Right lobe of liver (tissue), 6 donors: ENCODE results near the gene SFI1. TPM values are rescaled to one million over a fixed set of nuclear protein-coding genes. Genes with fewer than 3 reads are reported as not detected.
A peak's percentile ranks its signal among the peaks of the same experiment; 100 is the strongest.

Source experiments
- ATAC-seq, 4 donors: fragments of 200-7000 bp; cut with Tn5 transposase; one replicate each; pipeline ENCODE4 v1.9.1; 2020; ENCODE audit warnings: mild to moderate bottlenecking in 4 of 4, moderate library complexity in 4 of 4
- DNase-seq, 3 donors: peaks; one replicate each; pipeline ENCODE4 v3.0.0-alpha.2; 2020
- H3K27ac ChIP-seq, 3 donors: fragments of 200-600 bp; one replicate each; pipeline ENCODE4 v1.8.0; 2022
- H3K27me3 ChIP-seq, 2 donors: fragments of 200-600 bp; one replicate each; pipeline ENCODE4 v1.8.0; 2022
- H3K36me3 ChIP-seq, 4 donors: fragments of 200-600 bp; sonication (generic) in 1 of 4; one replicate each; pipeline versions ENCODE4 v1.5.1 to v1.8.0; 2017 to 2022; ENCODE audit warnings: control low read depth in 1 of 4
- H3K4me1 ChIP-seq, 4 donors: fragments of 200-600 bp; sonication (generic) in 1 of 4; one replicate each; pipeline versions ENCODE4 v1.5.1 to v1.8.0; 2017 to 2022; ENCODE audit warnings: control low read depth in 1 of 4
- H3K4me3 ChIP-seq, 3 donors: fragments of 200-600 bp; one replicate each; pipeline ENCODE4 v1.8.0; 2022
- H3K9me3 ChIP-seq, 4 donors: fragments of 200-600 bp; sonication (generic) in 1 of 4; one replicate each; pipeline versions ENCODE4 v1.5.1 to v1.8.0; 2017 to 2022; ENCODE audit warnings: control low read depth in 1 of 4
- POLR2A ChIP-seq: fragments of 450-650 bp; IDR thresholded peaks from one replicate; pipeline ENCODE4 v1.6.1; 2017; ENCODE audit warnings: antibody characterized with exemption, mild to moderate bottlenecking
- WGBS: methylation state at CpG from one replicate; pipeline ENCODE4 v1.1.6; 2018; ENCODE audit warnings: low coverage, low lambda C conversion rate; ENCODE audit not compliant: insufficient coverage; ENCODE audit errors: missing lambda C conversion rate; 5-methylcytosine and 5-hydroxymethylcytosine counted together
- intact Hi-C, 2 donors: fragments of 100-400 bp; cut with DNase I; formaldehyde crosslinking; loops; one replicate each; pipeline versions ENCODE4 v1.11.2 to v1.14.1; 2022
- total RNA-seq, 6 experiments: library from RNA; depleted of rRNA in 2 of 6; stranded (reverse); fragments of >200 nt in 2 of 6; fragmentation: NEBNext Ultra II Directional in 3 of 6; extraction: Animal tissue kit (Norgen Biotek cat#: 25700) in 3 of 6; gene quantifications; one replicate each; pipeline versions ENCODE4 v1.1.0 to v1.2.4, GENCODE V29; 2016 to 2023
- TF ChIP-seq, protein P1 (sequence below), 4 donors: fragments of 200-600 bp in 3 of 4; fragments of 450-650 bp in 1 of 4; IDR thresholded peaks; one replicate each; pipeline versions ENCODE4 v1.5.1 to v1.8.0; 2016 to 2022; ENCODE audit warnings: antibody characterized with exemption in 4 of 4, mild to moderate bottlenecking in 2 of 4
- donor health status: DM: no; HTN: yes; CAD: no.
- donor health status: DM: no; HTN: no; CAD: no.
- donor health status: DM: no; HTN: no; CAD: no.
- donor health status: DM: no; HTN: yes; CAD: no.
- donor health status: DM: no; HTN: yes; CAD: no.

The SFI1 gene
- total RNA-seq, 6 experiments from 2014 or later = 7.0 to 14.0 (median 8.7) TPM

- ATAC-seq (no peak), DNase-seq (no peak)
- Histone ChIP-seq H3K36me3 (peaks cover 0 to 14% (median 4%) of the 10 kb centered on the region in 4 donors), H3K4me1 (no peaks in the 10 kb centered on the region), H3K4me3 (no peak overlapping the region), H3K27me3 (no peaks in the 10 kb centered on the region), H3K9me3 (no peaks in the 10 kb centered on the region), H3K27ac (no peak overlapping the region)
- TF ChIP-seq POLR2A = no peak
- TF ChIP-seq, protein P1, sequence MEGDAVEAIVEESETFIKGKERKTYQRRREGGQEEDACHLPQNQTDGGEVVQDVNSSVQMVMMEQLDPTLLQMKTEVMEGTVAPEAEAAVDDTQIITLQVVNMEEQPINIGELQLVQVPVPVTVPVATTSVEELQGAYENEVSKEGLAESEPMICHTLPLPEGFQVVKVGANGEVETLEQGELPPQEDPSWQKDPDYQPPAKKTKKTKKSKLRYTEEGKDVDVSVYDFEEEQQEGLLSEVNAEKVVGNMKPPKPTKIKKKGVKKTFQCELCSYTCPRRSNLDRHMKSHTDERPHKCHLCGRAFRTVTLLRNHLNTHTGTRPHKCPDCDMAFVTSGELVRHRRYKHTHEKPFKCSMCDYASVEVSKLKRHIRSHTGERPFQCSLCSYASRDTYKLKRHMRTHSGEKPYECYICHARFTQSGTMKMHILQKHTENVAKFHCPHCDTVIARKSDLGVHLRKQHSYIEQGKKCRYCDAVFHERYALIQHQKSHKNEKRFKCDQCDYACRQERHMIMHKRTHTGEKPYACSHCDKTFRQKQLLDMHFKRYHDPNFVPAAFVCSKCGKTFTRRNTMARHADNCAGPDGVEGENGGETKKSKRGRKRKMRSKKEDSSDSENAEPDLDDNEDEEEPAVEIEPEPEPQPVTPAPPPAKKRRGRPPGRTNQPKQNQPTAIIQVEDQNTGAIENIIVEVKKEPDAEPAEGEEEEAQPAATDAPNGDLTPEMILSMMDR (IDR thresholded peaks at IDR 0.05) = no peak
- intact Hi-C loops = no loop called here
- WGBS = 74% methylated on average over 6 of the region's 10 CpGs
Measured at GRCh38 chr22:31613904-31614296, 117.6 kb downstream of the SFI1 start.

DNA sequence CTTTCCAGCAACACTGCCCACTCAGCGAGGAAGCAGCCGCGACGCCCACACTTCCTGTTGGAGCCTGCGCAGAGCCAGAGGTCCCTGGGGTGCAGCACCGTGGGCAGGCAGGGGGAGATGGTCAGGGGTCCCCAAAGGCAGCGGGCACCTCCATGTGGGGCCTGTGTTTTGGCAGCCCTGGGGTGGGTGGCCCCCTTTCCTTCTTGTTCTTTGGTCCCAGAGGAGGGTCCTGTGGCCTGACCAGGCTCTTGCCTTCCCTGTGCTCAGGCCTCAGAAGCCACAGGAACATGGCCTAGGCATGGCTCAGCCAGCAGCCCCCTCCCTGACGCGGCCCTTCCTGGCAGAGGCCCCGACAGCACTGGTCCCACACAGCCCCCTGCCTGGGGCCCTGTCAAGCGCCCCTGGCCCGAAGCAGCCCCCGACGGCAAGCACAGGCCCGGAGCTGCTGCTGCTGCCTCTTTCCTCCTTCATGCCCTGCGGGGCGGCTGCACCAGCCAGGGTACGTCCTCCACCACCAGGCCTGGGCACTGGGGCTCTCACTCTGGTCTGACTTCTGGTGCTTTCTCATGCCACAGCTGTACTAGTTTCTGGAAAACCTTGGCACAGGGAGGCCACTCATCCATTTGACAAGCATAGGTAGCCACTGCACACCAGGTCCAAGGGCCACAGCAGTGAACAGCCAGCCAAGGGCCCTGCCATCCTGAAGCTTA lies 118.6 kb downstream of the SFI1 start:
- Histone ChIP-seq H3K4me3 (no peak overlapping the region), H3K9me3 (no peaks in the 10 kb centered on the region), H3K4me1 (no peaks in the 10 kb centered on the region), H3K27me3 (no peaks in the 10 kb centered on the region), H3K36me3 (peaks cover 0 to 25% (median 6%) of the 10 kb centered on the region in 4 donors), H3K27ac (no peak overlapping the region)
- TF ChIP-seq, protein P1 (IDR thresholded peaks at IDR 0.05) = no peak
- TF ChIP-seq POLR2A = no peak
- intact Hi-C loops = no loop called here
- 65% methylated on average over 5 of the region's 18 CpGs for WGBS
- no peak for DNase-seq
- peak in 1 of 4 donors; percentile 2 for ATAC-seq

- no peak overlapping the region for H3K27ac ChIP-seq
- intact Hi-C loops = no loop called here
Measured at GRCh38 chr22:31615491-31615860, 119.1 kb downstream of the SFI1 start.

DNA sequence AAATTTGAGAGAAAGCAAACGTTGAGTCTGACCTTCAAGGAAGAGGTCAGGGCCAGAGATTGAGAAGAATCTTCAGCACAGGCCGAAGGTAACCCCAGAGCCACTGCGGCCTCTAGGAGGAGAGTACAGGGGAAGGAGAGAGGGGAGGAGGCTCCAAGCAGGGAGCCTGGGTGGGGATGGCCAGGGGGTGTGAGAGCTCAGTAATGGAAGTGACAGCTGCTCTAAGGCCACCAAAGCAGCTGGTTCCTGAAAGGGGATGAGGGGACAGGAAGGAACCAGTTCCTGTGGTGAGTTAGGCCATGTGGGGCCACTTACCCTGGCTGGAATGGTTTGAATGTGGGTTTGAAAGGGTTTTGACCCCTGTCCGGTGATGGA lies 119.6 kb downstream of the SFI1 start:
- WGBS = 28% methylated on average over 4 of the region's 4 CpGs
- Histone ChIP-seq H3K4me3 (no peak overlapping the region), H3K27ac (no peak overlapping the region), H3K27me3 (no peaks in the 10 kb centered on the region), H3K36me3 (peaks cover 0 to 35% (median 10%) of the 10 kb centered on the region in 4 donors), H3K9me3 (no peaks in the 10 kb centered on the region), H3K4me1 (no peaks in the 10 kb centered on the region)
- DNase-seq = no peak
- intact Hi-C loops = no loop called here
- peak in 2 of 4 donors; percentile 4 to 23 for ATAC-seq
- TF ChIP-seq POLR2A = no peak
- TF ChIP-seq, protein P1 (IDR thresholded peaks at IDR 0.05) = no peak

More at GRCh38 chr22:31615491-31615860, 119.1 kb downstream of the SFI1 start:
- H3K36me3 ChIP-seq = peaks cover 0 to 30% (median 8%) of the 10 kb centered on the region in 4 donors
- DNase-seq (no peak), ATAC-seq (no peak)
- no peaks in the 10 kb centered on the region for H3K27me3 ChIP-seq
- no peaks in the 10 kb centered on the region for H3K9me3 ChIP-seq
- no peaks in the 10 kb centered on the region for H3K4me1 ChIP-seq
- WGBS = 47% methylated on average over 4 of the region's 4 CpGs
- TF ChIP-seq POLR2A = no peak
- TF ChIP-seq, protein P1 (IDR thresholded peaks at IDR 0.05) = no peak
- no peak overlapping the region for H3K4me3 ChIP-seq
